Osteoblast (primary cell): ENCODE measurements around the gene ZDHHC7. TPM values are rescaled to one million over a fixed set of nuclear protein-coding genes. Genes with fewer than 3 reads are reported as not detected.

Experiments
- DNase-seq: peaks from one replicate; pipeline ENCODE4 v3.0.0; 2011; ENCODE audit warnings: low spot score, mixed read lengths; ENCODE audit not compliant: insufficient read length; ENCODE audit errors: missing footprints
- H2AFZ ChIP-seq: 2 replicates; pipeline ENCODE4 v1.6.0; 2011; ENCODE audit warnings: mild to moderate bottlenecking, low read length
- H3K27ac ChIP-seq: 2 replicates; pipeline ENCODE4 v1.5.1; 2011; ENCODE audit warnings: mild to moderate bottlenecking, low read depth, low read length, moderate library complexity
- H3K27me3 ChIP-seq: 2 replicates; pipeline ENCODE4 v1.6.0; 2012; ENCODE audit warnings: mild to moderate bottlenecking, control low read depth, inconsistent platforms, low read length, moderate library complexity; ENCODE audit not compliant: insufficient read depth
- H3K36me3 ChIP-seq: 2 replicates; pipeline ENCODE4 v1.5.1; 2011; ENCODE audit warnings: mild to moderate bottlenecking, low read length, control low read depth, moderate library complexity; ENCODE audit not compliant: insufficient read depth
- H3K4me1 ChIP-seq: 2 replicates; pipeline ENCODE4 v1.5.1; 2011; ENCODE audit warnings: mild to moderate bottlenecking, low read length, control low read depth, moderate library complexity; ENCODE audit not compliant: insufficient read depth
- H3K4me2 ChIP-seq: 2 replicates; pipeline ENCODE4 v1.6.0; 2011; ENCODE audit warnings: mild to moderate bottlenecking, low read length; ENCODE audit not compliant: insufficient read depth
- H3K4me3 ChIP-seq: fragments of 200-600 bp; sonication (generic); 3 replicates; pipeline ENCODE4 v1.5.1; 2012; ENCODE audit warnings: mild to moderate bottlenecking, low read length, inconsistent platforms; ENCODE audit not compliant: insufficient read depth
- H3K79me2 ChIP-seq: 2 replicates; pipeline ENCODE4 v1.6.0; 2012; ENCODE audit warnings: mild to moderate bottlenecking, low read length, control low read depth, inconsistent platforms; ENCODE audit not compliant: insufficient read depth
- H3K9me3 ChIP-seq: 2 replicates; pipeline ENCODE4 v1.5.1; 2011; ENCODE audit warnings: low read depth, low read length, control low read depth
- H4K20me1 ChIP-seq: 2 replicates; pipeline ENCODE4 v1.6.0; 2012; ENCODE audit warnings: mild to moderate bottlenecking, low read length, control low read depth; ENCODE audit not compliant: insufficient read depth
- CTCF ChIP-seq: IDR thresholded peaks from 2 replicates; pipeline ENCODE4 v1.5.1; 2011; ENCODE audit warnings: mild to moderate bottlenecking, low read depth, low read length, moderate library complexity; ENCODE audit errors: extremely low read depth
- total RNA-seq: library from RNA; depleted of rRNA; stranded (reverse); fragments of >200 nt; gene quantifications from 2 replicates; pipeline ENCODE4 v1.2.3, GENCODE V29; 2012

ZDHHC7 gene
- total RNA-seq, 1 donor, result 134 TPM

DNA sequence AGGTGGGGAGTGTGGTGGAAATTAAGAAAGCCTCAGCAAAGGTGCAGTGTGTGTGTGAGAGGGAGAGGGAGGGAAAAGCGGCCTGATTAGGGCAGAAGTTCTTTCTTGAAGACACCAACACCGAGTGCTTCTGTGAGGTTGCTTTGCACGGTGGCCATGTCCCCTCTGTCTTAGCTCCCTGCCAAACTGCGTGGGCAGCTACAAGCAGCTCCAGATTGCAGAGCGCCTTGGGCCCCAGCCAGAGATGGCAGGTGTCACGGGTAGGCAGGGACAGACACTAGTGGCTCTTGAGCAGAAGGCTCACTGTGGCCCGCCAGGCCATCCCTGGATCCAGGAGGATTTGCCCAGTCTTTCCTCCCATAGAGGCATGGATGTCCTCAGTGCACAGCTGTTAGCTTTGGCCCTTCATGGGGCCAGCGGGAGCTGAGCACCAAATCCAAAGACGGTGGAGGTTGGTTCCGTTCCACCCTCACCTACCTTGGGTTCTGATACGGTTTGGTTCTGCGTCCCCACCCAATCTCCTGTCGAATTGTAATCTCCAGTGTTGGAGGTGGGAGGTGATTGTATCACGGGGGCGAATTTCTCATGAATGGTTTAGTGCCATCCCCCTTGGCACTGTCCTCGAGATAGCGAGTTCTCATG, 37.7 kb upstream of the ZDHHC7 start:
- Histone ChIP-seq H3K27me3 (no peaks in the 10 kb centered on the region), H3K79me2 (peaks cover 8% of the 10 kb centered on the region), H3K27ac (no peak overlapping the region), H4K20me1 (peaks cover 24% of the 10 kb centered on the region), H2AFZ (no peak overlapping the region), H3K9me3 (no peaks in the 10 kb centered on the region), H3K4me1 (peaks cover 11% of the 10 kb centered on the region), H3K4me3 (no peak overlapping the region), H3K4me2 (no peak overlapping the region), H3K36me3 (no peaks in the 10 kb centered on the region)
- no peak for DNase-seq
- no peak for TF ChIP-seq CTCF

DNA sequence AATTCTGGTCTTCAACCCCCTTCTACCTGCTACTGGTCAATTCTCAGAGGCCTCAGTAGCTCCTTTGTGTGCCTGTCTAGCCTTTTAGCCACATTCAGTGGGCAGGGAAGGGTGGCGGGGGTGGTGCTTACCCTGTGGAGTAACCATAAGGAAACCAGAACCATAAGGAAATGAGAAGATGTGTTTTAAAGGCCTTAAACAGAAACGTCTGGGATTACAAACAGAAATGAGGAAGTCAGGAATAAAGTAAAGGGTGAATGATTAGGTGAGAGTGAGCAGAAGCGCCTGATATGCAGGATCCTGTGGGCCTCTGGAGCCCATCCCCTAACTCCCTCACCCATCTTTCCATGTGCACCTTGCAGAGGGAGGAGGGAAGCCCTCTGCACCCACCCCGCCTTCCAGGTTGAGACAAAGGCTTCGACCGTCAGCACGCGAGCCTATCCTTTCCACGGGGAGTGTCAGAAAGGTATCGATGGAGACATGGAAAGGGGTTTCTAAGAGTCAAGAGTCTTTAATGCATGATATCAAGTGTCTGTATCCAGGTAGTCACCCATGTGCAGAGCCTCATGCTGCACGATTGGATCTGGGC, 36.6 kb upstream of the ZDHHC7 start:
- Histone ChIP-seq H3K9me3 (no peaks in the 10 kb centered on the region), H3K4me3 (no peak overlapping the region), H3K27ac (no peak overlapping the region), H3K27me3 (no peaks in the 10 kb centered on the region), H3K79me2 (peaks cover 8% of the 10 kb centered on the region), H3K4me1 (peaks cover 11% of the 10 kb centered on the region), H4K20me1 (peaks cover 24% of the 10 kb centered on the region), H3K36me3 (no peaks in the 10 kb centered on the region), H3K4me2 (no peak overlapping the region), H2AFZ (no peak overlapping the region)
- no peak for TF ChIP-seq CTCF
- no peak for DNase-seq

- peaks cover 11% of the 10 kb centered on the region for H3K4me1 ChIP-seq
- H4K20me1 ChIP-seq, result peaks cover 26% of the 10 kb centered on the region
- no peaks in the 10 kb centered on the region for H3K36me3 ChIP-seq
- peaks cover 4% of the 10 kb centered on the region for H3K79me2 ChIP-seq
- no peak for TF ChIP-seq CTCF
- H3K4me2 ChIP-seq, result no peak overlapping the region
- H2AFZ ChIP-seq, result no peak overlapping the region
- H3K9me3 ChIP-seq, result no peaks in the 10 kb centered on the region
- DNase-seq, result no peak
- H3K4me3 ChIP-seq, result no peak overlapping the region
- no peak overlapping the region for H3K27ac ChIP-seq
- H3K27me3 ChIP-seq, result no peaks in the 10 kb centered on the region
Observed at GRCh38 chr16:85046931-85047866, 35.9 kb upstream of the ZDHHC7 start.

GRCh38 chr16:85046472-85046916, 35.2 kb upstream of the ZDHHC7 start:
- peaks cover 29% of the 10 kb centered on the region for H4K20me1 ChIP-seq
- no peaks in the 10 kb centered on the region for H3K27me3 ChIP-seq
- DNase-seq, result no peak
- peaks cover 10% of the 10 kb centered on the region for H3K4me1 ChIP-seq
- H3K27ac ChIP-seq, result no peak overlapping the region
- H3K9me3 ChIP-seq, result no peaks in the 10 kb centered on the region
- H3K79me2 ChIP-seq, result peaks cover 3% of the 10 kb centered on the region
- H2AFZ ChIP-seq, result no peak overlapping the region
- no peak for TF ChIP-seq CTCF
- no peak overlapping the region for H3K4me2 ChIP-seq
- no peak overlapping the region for H3K4me3 ChIP-seq
- H3K36me3 ChIP-seq, result peaks cover under 1% of the 10 kb centered on the region
